NCI-H460 (cell line): Measurements from ENCODE around the gene SIRT6. TPM values are rescaled to one million over a fixed set of nuclear protein-coding genes. Genes with fewer than 3 reads are reported as not detected.
A peak's percentile ranks its signal among the peaks of the same experiment; 100 is the strongest.
"Not testable (repeated sequence)": the region's sequence is repeated elsewhere in the genome, so short reads cannot be mapped to it uniquely, and the experiment has no call there.

Source experiments
- DNase-seq: peaks from one replicate; pipeline ENCODE4 v3.0.0-alpha.2; 2016; ENCODE audit warnings: low read depth; ENCODE audit errors: extremely low read depth
- small RNA-seq, 2 experiments: library from RNA; depleted of rRNA; stranded (forward); fragments of <200 nt; gene quantifications; one replicate each; pipeline ENCODE3, GENCODE V24; 2014
- total RNA-seq: library from RNA; depleted of rRNA; stranded (reverse); fragments of >200 nt; shearing (Covaris generic); gene quantifications from 2 replicates; pipeline ENCODE4 v1.2.3, GENCODE V29; 2014; rRNA removed

The SIRT6 gene
- total RNA-seq, 1 experiment from 2014 or later = 14.8 TPM

GRCh38 chr19:4139614-4140236 is 42.6 kb downstream of the SIRT6 start:
- DNase-seq = peak; percentile 55

- no peak for DNase-seq
Measured at GRCh38 chr19:4138445-4138844, 43.9 kb downstream of the SIRT6 start.

GRCh38 chr19:4136680-4137088 is 45.7 kb downstream of the SIRT6 start:
- DNase-seq = no peak

GRCh38 chr19:4135386-4135785 is 47.0 kb downstream of the SIRT6 start:
- DNase-seq = not testable (repeated sequence)

- DNase-seq = no peak
Measured at GRCh38 chr19:4134351-4134750, 48.0 kb downstream of the SIRT6 start.

- DNase-seq = peak; percentile 65
Measured at GRCh38 chr19:4130744-4131438, 51.5 kb downstream of the SIRT6 start.

- DNase-seq = not testable (repeated sequence)
Measured at GRCh38 chr19:4129050-4129449, 53.3 kb downstream of the SIRT6 start.

- DNase-seq = not testable (repeated sequence)
Measured at GRCh38 chr19:4127322-4127721, 55.0 kb downstream of the SIRT6 start.

GRCh38 chr19:4124638-4125037 is 57.7 kb downstream of the SIRT6 start:
- no peak for DNase-seq

Small RNA genes within 50 kb of the gene (small RNA-seq; reads per million reads assigned to genes)
- gene RF00017 = 0 reads per million in 2 experiments

Other genes starting within 250 kb of the SIRT6 start
- not detected in 2 replicates for gene NMRK2, start 249.5 kb downstream of the SIRT6 start, total RNA-seq
- 25.7 and 32.5 TPM in 2 replicates for gene DAPK3, start 211.5 kb downstream of the SIRT6 start, total RNA-seq
- gene EEF2, start 197.1 kb downstream of the SIRT6 start, total RNA-seq = 2,185 and 2,326 TPM in 2 replicates
- gene PIAS4, start 174.8 kb downstream of the SIRT6 start, total RNA-seq = 14.2 and 29.8 TPM in 2 replicates
- 12.2 and 14.1 TPM in 2 replicates for gene ZBTB7A, start 115.7 kb downstream of the SIRT6 start, total RNA-seq
- 154 and 184 TPM in 2 replicates for gene MAP2K2, start 58.4 kb downstream of the SIRT6 start, total RNA-seq
- not detected in 2 replicates for gene CREB3L3, start 28.9 kb downstream of the SIRT6 start, total RNA-seq
- gene ANKRD24, start 126 bp upstream of the SIRT6 start, total RNA-seq = 0.20 and 0.37 TPM in 2 replicates
- 0.30 TPM in 1 of 2 replicates, not detected in the other for gene EBI3, start 47.0 kb upstream of the SIRT6 start, total RNA-seq
- 13.9 and 15.7 TPM in 2 replicates for gene YJU2, start 64.5 kb upstream of the SIRT6 start, total RNA-seq
- not detected in 2 replicates for gene SHD, start 96.7 kb upstream of the SIRT6 start, total RNA-seq
- not detected in 2 replicates for gene TMIGD2, start 119.8 kb upstream of the SIRT6 start, total RNA-seq
- gene FSD1, start 122.0 kb upstream of the SIRT6 start, total RNA-seq = not detected in 2 replicates
- gene STAP2, start 156.3 kb upstream of the SIRT6 start, total RNA-seq = 2.6 TPM in 2 replicates
- gene MPND, start 161.0 kb upstream of the SIRT6 start, total RNA-seq = 2.3 and 3.5 TPM in 2 replicates
- 31.1 and 36.6 TPM in 2 replicates for gene SH3GL1, start 218.0 kb upstream of the SIRT6 start, total RNA-seq
- gene CHAF1A, start 220.1 kb upstream of the SIRT6 start, total RNA-seq = 10.8 and 13.1 TPM in 2 replicates